GM21723 (cell line): Measurements from ENCODE around the gene SLC29A4.
A peak's percentile ranks its signal among the peaks of the same experiment; 100 is the strongest.
"Not testable (repeated sequence)": the region's sequence is repeated elsewhere in the genome, so short reads cannot be mapped to it uniquely, and the experiment has no call there.

ENCODE experiments used
- ATAC-seq: cut with Tn5 transposase; IDR thresholded peaks from one replicate; pipeline ENCODE4 v1.9.1; 2021; ENCODE audit warnings: mild to moderate bottlenecking, moderate library complexity; ENCODE audit not compliant: unreplicated experiment

The SLC29A4 gene

GRCh38 chr7:5295039-5296014 lies 12.6 kb downstream of the SLC29A4 start:
- ATAC-seq, result no peak

GRCh38 chr7:5296015-5296610 lies 13.4 kb downstream of the SLC29A4 start:
- ATAC-seq, result no peak

GRCh38 chr7:5296611-5297226 lies 14.0 kb downstream of the SLC29A4 start:
- peak; percentile 58 for ATAC-seq

- ATAC-seq, result no peak
These were observed 17.6 kb downstream of the SLC29A4 start for GRCh38 chr7:5300366-5300765.

- ATAC-seq, result no peak
These were observed 19.8 kb downstream of the SLC29A4 start for GRCh38 chr7:5302577-5302976.

GRCh38 chr7:5303061-5303460 lies 20.3 kb downstream of the SLC29A4 start:
- ATAC-seq, result no peak

GRCh38 chr7:5303591-5304505 lies 21.1 kb downstream of the SLC29A4 start:
- ATAC-seq, result no peak

GRCh38 chr7:5305050-5305449 lies 22.3 kb downstream of the SLC29A4 start:
- not testable (repeated sequence) for ATAC-seq

- ATAC-seq, result not testable (repeated sequence)
These were observed 24.7 kb downstream of the SLC29A4 start for GRCh38 chr7:5307221-5308142.

GRCh38 chr7:5309146-5309545 lies 26.4 kb downstream of the SLC29A4 start:
- no peak for ATAC-seq

GRCh38 chr7:5310822-5311405 lies 28.2 kb downstream of the SLC29A4 start:
- ATAC-seq, result no peak

- ATAC-seq, result not testable (repeated sequence)
These were observed 29.7 kb downstream of the SLC29A4 start for GRCh38 chr7:5312276-5313070.

- not testable (repeated sequence) for ATAC-seq
These were observed 30.5 kb downstream of the SLC29A4 start for GRCh38 chr7:5313076-5313885.

GRCh38 chr7:5314864-5315263 lies 32.1 kb downstream of the SLC29A4 start:
- no peak for ATAC-seq

- no peak for ATAC-seq
These were observed 33.0 kb downstream of the SLC29A4 start for GRCh38 chr7:5315761-5316160.

- ATAC-seq, result not testable (repeated sequence)
These were observed 35.9 kb downstream of the SLC29A4 start for GRCh38 chr7:5318613-5319012.

GRCh38 chr7:5320391-5320790 lies 37.6 kb downstream of the SLC29A4 start:
- ATAC-seq, result no peak
